AML-193 (cell line): ENCODE results near the gene CSNK1G2.
A peak's percentile ranks its signal among the peaks of the same experiment; 100 is the strongest.

ENCODE experiments used
- DNase-seq, 2 experiments: peaks; one replicate each; lab custom pipeline; 2025; lab: John Stamatoyannopoulos, UW

Gene CSNK1G2

GRCh38 chr19:1941146-1942077 lies at the start of gene CSNK1G2:
Gene CSNK1G2 (plus strand): TSS chr19:1941172. CDS start chr19:1969773, 28,601 bp downstream.
- DNase-seq = no peak

GRCh38 chr19:1893791-1894190 lies 47.2 kb upstream of the CSNK1G2 start:
- no peak for DNase-seq

GRCh38 chr19:1896508-1896907 lies 44.5 kb upstream of the CSNK1G2 start:
- DNase-seq = no peak

GRCh38 chr19:1901940-1902404 lies 39.0 kb upstream of the CSNK1G2 start:
- DNase-seq = no peak

GRCh38 chr19:1902923-1903322 lies 38.0 kb upstream of the CSNK1G2 start:
- no peak for DNase-seq

- DNase-seq = no peak
Measured at GRCh38 chr19:1904860-1905109, 36.2 kb upstream of the CSNK1G2 start.

GRCh38 chr19:1905110-1905862 lies 35.7 kb upstream of the CSNK1G2 start, which contains the start of the genes ADAT3 and SCAMP4:
Gene ADAT3 (plus strand): TSS chr19:1905399. CDS start chr19:1912048, 6,649 bp downstream.
Gene SCAMP4 (plus strand): TSS chr19:1905399. CDS start chr19:1915020, 9,621 bp downstream.
- DNase-seq = peak; percentile 93 to 94

- no peak for DNase-seq
Measured at GRCh38 chr19:1905863-1906375, 35.1 kb upstream of the CSNK1G2 start.

GRCh38 chr19:1906985-1907562 lies 33.9 kb upstream of the CSNK1G2 start:
- DNase-seq = no peak

- no peak for DNase-seq
Measured at GRCh38 chr19:1907563-1908363, 33.2 kb upstream of the CSNK1G2 start.

- no peak for DNase-seq
Measured at GRCh38 chr19:1908364-1908678, 32.7 kb upstream of the CSNK1G2 start.

GRCh38 chr19:1909761-1910080 lies 31.3 kb upstream of the CSNK1G2 start:
- DNase-seq = no peak

GRCh38 chr19:1910177-1910576 lies 30.8 kb upstream of the CSNK1G2 start:
- DNase-seq = no peak

GRCh38 chr19:1911098-1911497 lies 29.9 kb upstream of the CSNK1G2 start:
- DNase-seq = no peak

GRCh38 chr19:1911995-1912394 lies 29.0 kb upstream of the CSNK1G2 start:
- DNase-seq = no peak

GRCh38 chr19:1912760-1913505 lies 28.0 kb upstream of the CSNK1G2 start:
- DNase-seq = no peak

GRCh38 chr19:1913781-1914577 lies 27.0 kb upstream of the CSNK1G2 start:
- DNase-seq = no peak

GRCh38 chr19:1914826-1915341 lies 26.1 kb upstream of the CSNK1G2 start:
- DNase-seq = no peak

- DNase-seq = no peak
Measured at GRCh38 chr19:1917146-1917545, 23.8 kb upstream of the CSNK1G2 start.

- no peak for DNase-seq
Measured at GRCh38 chr19:1917926-1918325, 23.0 kb upstream of the CSNK1G2 start.
